ENCODE results near the gene SHISAL2B.

- TF ChIP-seq POLR2A (IDR thresholded peaks at IDR 0.05), result no peak
- TF ChIP-seq CTCF (IDR thresholded peaks at IDR 0.05), result no peak
Measured at GRCh38 chr5:64670277-64670676, 20.0 kb upstream of the SHISAL2B start.
